H1 (cell line): ENCODE results near the gene CLN5.

ENCODE experiments used
- ASH2L ChIP-seq: fragments of 200-600, 300-600 bp; sonication (generic); IDR thresholded peaks from one replicate; pipeline ENCODE4 v1.7.1; 2017; ENCODE audit warnings: low read length
- CEBPB ChIP-seq: IDR thresholded peaks from 2 replicates; pipeline ENCODE4 v1.6.1; 2012; ENCODE audit warnings: low read depth, low read length
- CTCF ChIP-seq, 3 experiments: IDR thresholded peaks; 1 replicate in 2 of 3; 2 replicates in 1 of 3; pipeline versions ENCODE4 v1.5.1 to v1.6.1; 2011; ENCODE audit warnings: low read length in 3 of 3, mild to moderate bottlenecking in 3 of 3, inconsistent platforms in 2 of 3, low read depth in 1 of 3, moderate library complexity in 1 of 3; ENCODE audit not compliant: insufficient read depth in 1 of 3; ENCODE audit errors: control extremely low read depth in 1 of 3
- EGR1 ChIP-seq: IDR thresholded peaks from 2 replicates; pipeline ENCODE4 v1.6.1; 2011; ENCODE audit warnings: low read depth, low read length, borderline replicate concordance
- EZH2 ChIP-seq: fragments of 200-600 bp; sonication (generic); IDR thresholded peaks from 2 replicates; pipeline ENCODE4 v1.7.1; 2012; ENCODE audit warnings: low read depth, mild to moderate bottlenecking, moderate library complexity, low read length, inconsistent platforms; ENCODE audit not compliant: severe bottlenecking
- KDM1A ChIP-seq: fragments of 200-600, 300-600 bp; sonication (generic); IDR thresholded peaks from 2 replicates; pipeline ENCODE4 v1.7.1; 2016; ENCODE audit warnings: mild to moderate bottlenecking, low read length, borderline replicate concordance
- NANOG ChIP-seq: IDR thresholded peaks from 2 replicates; pipeline ENCODE4 v1.6.1; 2011; ENCODE audit warnings: low read length, low read depth, mild to moderate bottlenecking, inconsistent platforms; ENCODE audit not compliant: insufficient read depth, poor library complexity, severe bottlenecking
- POLR2A ChIP-seq, 2 experiments: IDR thresholded peaks; 1 replicate in 1 of 2; 2 replicates in 1 of 2; pipeline ENCODE4 v1.6.1; 2011; ENCODE audit warnings: low read depth in 2 of 2, low read length in 2 of 2, mild to moderate bottlenecking in 2 of 2; ENCODE audit errors: control extremely low read depth in 1 of 2
- POLR2AphosphoS5 ChIP-seq: IDR thresholded peaks from 2 replicates; pipeline ENCODE4 v1.6.1; 2011; ENCODE audit warnings: low read depth, low read length
- TEAD4 ChIP-seq: IDR thresholded peaks from 2 replicates; pipeline ENCODE4 v1.6.1; 2012; ENCODE audit warnings: low read depth, low read length, inconsistent platforms, mixed read lengths

GRCh38 chr13:76992548-76993001, 694 bp downstream of the CLN5 start:
- TF ChIP-seq CTCF (IDR thresholded peaks at IDR 0.05; ENCODE audit: control extremely low read depth in 1 of 3, insufficient read depth in 1 of 3, low read depth in 1 of 3, low read length in 3 of 3) (no peak), CEBPB (no peak), KDM1A (no peak), POLR2A (IDR thresholded peaks at IDR 0.05; ENCODE audit: control extremely low read depth in 1 of 2, low read depth in 2 of 2, low read length in 2 of 2) (no peak), EGR1 (no peak), EZH2 (no peak), NANOG (no peak), ASH2L (no peak), TEAD4 (no peak), POLR2AphosphoS5 (no peak)
